ENCODE results near the gene GRB10. TPM values are rescaled to one million over a fixed set of nuclear protein-coding genes. Genes with fewer than 3 reads are reported as not detected.

The GRB10 gene
- total and polyA plus RNA-seq, 2 donors (not counting 3 experiments of a cell fraction or from before 2014, with no cell fraction given) = 43.7 to 240 TPM

DNA sequence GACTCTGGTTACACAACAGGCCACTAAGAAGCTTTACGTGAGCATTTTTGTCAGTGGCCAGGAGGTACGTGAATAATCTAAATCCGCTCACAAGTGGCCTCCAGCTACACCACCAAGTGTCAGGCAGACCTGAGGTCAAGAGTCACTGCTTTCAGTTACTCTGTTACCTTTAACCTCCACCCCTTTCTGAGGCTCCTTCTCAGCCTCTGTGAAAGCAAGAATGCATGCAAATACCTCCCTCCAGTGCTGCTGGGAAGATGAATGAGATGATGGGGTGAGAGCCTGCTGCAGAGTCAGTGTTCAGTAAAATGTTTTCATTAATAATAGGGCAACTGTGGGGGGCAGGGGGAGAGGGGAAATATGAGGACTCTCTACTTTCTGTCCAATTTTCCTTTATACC lies 228.7 kb downstream of the GRB10 start:
- ChIA-PET CTCF (interaction anchor here (1.5 kb wide), 1 partner anchor 609 kb away, joined by 3 read pairs; no protein-coding TSS in a partner anchor), POLR2A (no interaction called here)
- H3K27ac ChIP-seq (ENCODE audit: insufficient read depth, low read depth, low read length) = no peak overlapping the region
- H3K4me2 ChIP-seq (ENCODE audit: insufficient read depth, low read length) = no peak overlapping the region
- BruUV-seq (replicated peaks) = no TSS peak
- intact Hi-C loops (cut with micrococcal nuclease) = no loop called here
- H3K9ac ChIP-seq (replicated peaks; ENCODE audit: extremely low read depth, insufficient read depth, low read length) = no peak overlapping the region
- dilution Hi-C loops (cut with MboI; ENCODE audit: extremely low pct_ligation_motif_present, low sequenced_read_pairs) = no loop called here
- DNase-seq (ENCODE audit: low read depth, low spot score) (no peak), FAIRE-seq (no peak)
- H4K20me1 ChIP-seq (replicated peaks; ENCODE audit: control insufficient read depth, extremely low read depth, insufficient read depth, low read length) = no peaks in the 10 kb centered on the region
- no peaks in the 10 kb centered on the region for H3K4me1 ChIP-seq (ENCODE audit: control insufficient read depth, extremely low read depth, insufficient read depth, low read length)
- H3K4me3 ChIP-seq (replicated peaks in 1 of 3; ENCODE audit: insufficient read depth in 1 of 3, low read depth in 1 of 3, low read length in 3 of 3) = no peak overlapping the region
- H3K36me3 ChIP-seq (ENCODE audit: control insufficient read depth in 2 of 2, extremely low read depth in 1 of 2, insufficient read depth in 2 of 2, low read length in 2 of 2) = no peaks in the 10 kb centered on the region
- TF ChIP-seq, protein P1, sequence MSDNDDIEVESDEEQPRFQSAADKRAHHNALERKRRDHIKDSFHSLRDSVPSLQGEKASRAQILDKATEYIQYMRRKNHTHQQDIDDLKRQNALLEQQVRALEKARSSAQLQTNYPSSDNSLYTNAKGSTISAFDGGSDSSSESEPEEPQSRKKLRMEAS (IDR thresholded peaks at IDR 0.05; ENCODE audit: insufficient read depth, insufficient read length) = no peak
- no peak for TF ChIP-seq EZH2 (IDR thresholded peaks at IDR 0.05; ENCODE audit: borderline replicate concordance, low read depth, low read length, severe bottlenecking)
- no peak for TF ChIP-seq FOS (IDR thresholded peaks at IDR 0.05; ENCODE audit: borderline replicate concordance, insufficient read depth, low read length)
- no peaks in the 10 kb centered on the region for H3K9me1 ChIP-seq (replicated peaks; ENCODE audit: control insufficient read depth, extremely low read depth, insufficient read depth, low read length)
- peaks cover 7 to 10% of the 10 kb centered on the region in 2 experiments for H3K27me3 ChIP-seq (ENCODE audit: control insufficient read depth in 2 of 2, insufficient read depth in 2 of 2, low read length in 2 of 2)
- no peak overlapping the region for H2AFZ ChIP-seq (ENCODE audit: low read depth, low read length)
- no peaks in the 10 kb centered on the region for H3K9me3 ChIP-seq (replicated peaks; ENCODE audit: control insufficient read depth, insufficient read depth, low read length)
- no peaks in the 10 kb centered on the region for H3K79me2 ChIP-seq (ENCODE audit: control insufficient read depth, insufficient read depth, low read length)

DNA sequence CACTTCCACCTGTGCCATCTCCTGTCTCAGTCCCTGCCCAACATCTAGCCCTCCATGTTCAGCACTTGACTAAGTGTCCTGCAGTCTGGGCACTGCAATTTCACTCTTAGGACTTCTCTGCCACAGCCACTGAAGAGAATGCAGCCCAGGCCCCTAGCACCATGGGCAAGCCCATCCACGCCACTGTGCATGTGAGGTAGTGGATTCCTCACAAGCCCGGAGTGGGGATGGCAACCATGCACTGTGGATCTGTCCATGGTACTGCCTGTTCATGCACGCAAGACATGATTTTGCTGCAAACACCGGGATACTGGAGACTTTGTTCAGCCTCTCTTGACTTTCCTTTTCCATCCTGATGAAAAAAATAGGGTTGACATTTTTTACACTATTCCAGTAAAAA lies 229.8 kb downstream of the GRB10 start:
- H3K27me3 ChIP-seq (ENCODE audit: control insufficient read depth in 2 of 2, insufficient read depth in 2 of 2, low read length in 2 of 2) = peaks cover 7 to 8% of the 10 kb centered on the region in 2 experiments
- FAIRE-seq (peak; percentile 44), DNase-seq (ENCODE audit: low read depth, low spot score) (peak; percentile 46)
- no peak overlapping the region for H2AFZ ChIP-seq (ENCODE audit: low read depth, low read length)
- no peaks in the 10 kb centered on the region for H3K79me2 ChIP-seq (ENCODE audit: control insufficient read depth, insufficient read depth, low read length)
- no peak overlapping the region for H3K9ac ChIP-seq (replicated peaks; ENCODE audit: extremely low read depth, insufficient read depth, low read length)
- ChIA-PET CTCF (no interaction called here), POLR2A (no interaction called here)
- no peaks in the 10 kb centered on the region for H3K9me3 ChIP-seq (replicated peaks; ENCODE audit: control insufficient read depth, insufficient read depth, low read length)
- H4K20me1 ChIP-seq (replicated peaks; ENCODE audit: control insufficient read depth, extremely low read depth, insufficient read depth, low read length) = no peaks in the 10 kb centered on the region
- no peaks in the 10 kb centered on the region for H3K4me1 ChIP-seq (ENCODE audit: control insufficient read depth, extremely low read depth, insufficient read depth, low read length)
- TF ChIP-seq, protein P2, sequence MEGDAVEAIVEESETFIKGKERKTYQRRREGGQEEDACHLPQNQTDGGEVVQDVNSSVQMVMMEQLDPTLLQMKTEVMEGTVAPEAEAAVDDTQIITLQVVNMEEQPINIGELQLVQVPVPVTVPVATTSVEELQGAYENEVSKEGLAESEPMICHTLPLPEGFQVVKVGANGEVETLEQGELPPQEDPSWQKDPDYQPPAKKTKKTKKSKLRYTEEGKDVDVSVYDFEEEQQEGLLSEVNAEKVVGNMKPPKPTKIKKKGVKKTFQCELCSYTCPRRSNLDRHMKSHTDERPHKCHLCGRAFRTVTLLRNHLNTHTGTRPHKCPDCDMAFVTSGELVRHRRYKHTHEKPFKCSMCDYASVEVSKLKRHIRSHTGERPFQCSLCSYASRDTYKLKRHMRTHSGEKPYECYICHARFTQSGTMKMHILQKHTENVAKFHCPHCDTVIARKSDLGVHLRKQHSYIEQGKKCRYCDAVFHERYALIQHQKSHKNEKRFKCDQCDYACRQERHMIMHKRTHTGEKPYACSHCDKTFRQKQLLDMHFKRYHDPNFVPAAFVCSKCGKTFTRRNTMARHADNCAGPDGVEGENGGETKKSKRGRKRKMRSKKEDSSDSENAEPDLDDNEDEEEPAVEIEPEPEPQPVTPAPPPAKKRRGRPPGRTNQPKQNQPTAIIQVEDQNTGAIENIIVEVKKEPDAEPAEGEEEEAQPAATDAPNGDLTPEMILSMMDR (IDR thresholded peaks at IDR 0.05; ENCODE audit: extremely low read depth in 1 of 2, insufficient read depth in 1 of 2, low read depth in 1 of 2, low read length in 2 of 2) = no peak
- TF ChIP-seq POLR2AphosphoS5 (IDR thresholded peaks at IDR 0.05; ENCODE audit: insufficient read depth, low read depth, low read length) (no peak), GATA2 (IDR thresholded peaks at IDR 0.05; ENCODE audit: insufficient read depth, insufficient read length, low read depth, low read length) (no peak), JUN (IDR thresholded peaks at IDR 0.05; ENCODE audit: borderline replicate concordance, insufficient read depth, insufficient read length, low read depth) (no peak), MYC (IDR thresholded peaks at IDR 0.05; ENCODE audit: low read depth, low read length) (no peak), EZH2 (IDR thresholded peaks at IDR 0.05; ENCODE audit: borderline replicate concordance, low read depth, low read length, severe bottlenecking) (no peak), FOS (IDR thresholded peaks at IDR 0.05; ENCODE audit: borderline replicate concordance, insufficient read depth, low read length) (no peak), POLR2A (IDR thresholded peaks at IDR 0.05; ENCODE audit: low read depth, low read length) (no peak)
- TF ChIP-seq, protein P1 (IDR thresholded peaks at IDR 0.05; ENCODE audit: insufficient read depth, insufficient read length) = no peak
- no TSS peak for BruUV-seq (replicated peaks)
- no peak overlapping the region for H3K27ac ChIP-seq (ENCODE audit: insufficient read depth, low read depth, low read length)
- H3K4me2 ChIP-seq (ENCODE audit: insufficient read depth, low read length) = no peak overlapping the region
- intact Hi-C loops (cut with micrococcal nuclease) (no loop called here), dilution Hi-C loops (cut with MboI; ENCODE audit: extremely low pct_ligation_motif_present, low sequenced_read_pairs) (no loop called here)
- no peak overlapping the region for H3K4me3 ChIP-seq (replicated peaks in 1 of 3; ENCODE audit: insufficient read depth in 1 of 3, low read depth in 1 of 3, low read length in 3 of 3)
- H3K9me1 ChIP-seq (replicated peaks; ENCODE audit: control insufficient read depth, extremely low read depth, insufficient read depth, low read length) = no peaks in the 10 kb centered on the region
- H3K36me3 ChIP-seq (ENCODE audit: control insufficient read depth in 2 of 2, extremely low read depth in 1 of 2, insufficient read depth in 2 of 2, low read length in 2 of 2) = no peaks in the 10 kb centered on the region

Data from endothelial cell of umbilical vein (primary cell).